AG09319 (cell line): Measurements from ENCODE around the gene TMEM94.

ENCODE experiments used
- DNase-seq: peaks from one replicate; pipeline ENCODE4 v3.0.0-alpha.2; 2010; ENCODE audit warnings: low read depth; ENCODE audit errors: extremely low read depth
- CTCF ChIP-seq: IDR thresholded peaks from 2 replicates; pipeline ENCODE4 v1.5.1; 2011; ENCODE audit warnings: low read depth, mild to moderate bottlenecking, inconsistent platforms, low read length, moderate library complexity

Gene TMEM94

GRCh38 chr17:75536366-75536765, 79.9 kb downstream of the TMEM94 start:
- no peak for DNase-seq
- TF ChIP-seq CTCF = no peak

- DNase-seq = no peak
- TF ChIP-seq CTCF = no peak
Observed at GRCh38 chr17:75539967-75540729, 83.7 kb downstream of the TMEM94 start.

- TF ChIP-seq CTCF = no peak
Observed at GRCh38 chr17:75540923-75541503, 84.6 kb downstream of the TMEM94 start.

GRCh38 chr17:75542229-75542628, 85.8 kb downstream of the TMEM94 start:
- DNase-seq = no peak
- no peak for TF ChIP-seq CTCF

More at GRCh38 chr17:75540923-75541503, 84.6 kb downstream of the TMEM94 start:
- DNase-seq = no peak

GRCh38 chr17:75542728-75543336, 86.4 kb downstream of the TMEM94 start:
- no peak for TF ChIP-seq CTCF
- DNase-seq = no peak

- no peak for TF ChIP-seq CTCF
- no peak for DNase-seq
Observed at GRCh38 chr17:75544250-75544649, 87.8 kb downstream of the TMEM94 start.

GRCh38 chr17:75546181-75546580, 89.7 kb downstream of the TMEM94 start:
- no peak for TF ChIP-seq CTCF
- no peak for DNase-seq
